ENCODE measurements around the gene RASSF8.
A peak's percentile ranks its signal among the peaks of the same experiment; 100 is the strongest.

The RASSF8 gene

DNA sequence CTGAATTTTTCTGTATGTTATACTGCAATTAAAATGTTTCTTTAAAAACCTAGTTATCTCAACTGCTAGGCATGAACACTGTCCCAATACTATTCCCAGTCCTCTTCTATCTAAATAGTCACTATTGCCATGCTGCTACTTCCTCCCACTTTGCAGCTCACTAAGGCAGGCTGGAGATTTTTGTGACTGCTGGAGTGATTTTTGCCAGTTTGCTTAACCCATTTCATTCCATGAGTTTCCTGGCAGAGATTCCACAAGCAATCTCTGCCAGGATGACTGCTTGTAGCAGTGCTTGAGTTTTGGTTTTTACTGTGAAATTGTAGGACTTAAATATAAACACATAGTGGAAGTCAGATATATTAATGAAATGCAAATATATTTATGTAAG lies 85.5 kb downstream of the RASSF8 start:
- TF ChIP-seq, protein P1, sequence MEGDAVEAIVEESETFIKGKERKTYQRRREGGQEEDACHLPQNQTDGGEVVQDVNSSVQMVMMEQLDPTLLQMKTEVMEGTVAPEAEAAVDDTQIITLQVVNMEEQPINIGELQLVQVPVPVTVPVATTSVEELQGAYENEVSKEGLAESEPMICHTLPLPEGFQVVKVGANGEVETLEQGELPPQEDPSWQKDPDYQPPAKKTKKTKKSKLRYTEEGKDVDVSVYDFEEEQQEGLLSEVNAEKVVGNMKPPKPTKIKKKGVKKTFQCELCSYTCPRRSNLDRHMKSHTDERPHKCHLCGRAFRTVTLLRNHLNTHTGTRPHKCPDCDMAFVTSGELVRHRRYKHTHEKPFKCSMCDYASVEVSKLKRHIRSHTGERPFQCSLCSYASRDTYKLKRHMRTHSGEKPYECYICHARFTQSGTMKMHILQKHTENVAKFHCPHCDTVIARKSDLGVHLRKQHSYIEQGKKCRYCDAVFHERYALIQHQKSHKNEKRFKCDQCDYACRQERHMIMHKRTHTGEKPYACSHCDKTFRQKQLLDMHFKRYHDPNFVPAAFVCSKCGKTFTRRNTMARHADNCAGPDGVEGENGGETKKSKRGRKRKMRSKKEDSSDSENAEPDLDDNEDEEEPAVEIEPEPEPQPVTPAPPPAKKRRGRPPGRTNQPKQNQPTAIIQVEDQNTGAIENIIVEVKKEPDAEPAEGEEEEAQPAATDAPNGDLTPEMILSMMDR (conservative IDR thresholded peaks at IDR 0.05; ENCODE audit: control insufficient read depth, insufficient read depth, low read depth, low read length): no peak
- DNase-seq (ENCODE audit: low read depth): peak; percentile 45
- no peak overlapping the region for H3K4me3 ChIP-seq (ENCODE audit: control insufficient read depth, low read depth, low read length)

DNA sequence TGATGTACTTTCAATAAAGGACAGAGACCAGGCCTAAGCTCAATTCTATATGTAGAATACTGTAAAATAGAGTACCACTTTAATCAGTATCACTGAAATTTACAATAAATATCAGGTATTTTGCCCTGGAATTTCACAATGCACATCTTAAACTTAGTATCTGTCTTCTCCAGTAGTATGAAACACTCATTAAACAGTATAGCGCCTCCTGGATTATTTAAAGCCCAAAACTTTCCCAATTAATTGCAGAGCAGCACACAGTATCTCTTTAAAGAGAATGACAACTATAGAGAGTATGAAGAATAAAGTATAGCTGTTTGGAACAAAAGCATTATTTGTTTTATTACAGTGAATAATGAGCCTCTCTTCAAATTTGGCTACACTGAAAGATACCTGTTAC lies 86.1 kb downstream of the RASSF8 start:
- TF ChIP-seq, protein P1 (conservative IDR thresholded peaks at IDR 0.05; ENCODE audit: control insufficient read depth, insufficient read depth, low read depth, low read length): no peak
- no peak overlapping the region for H3K4me3 ChIP-seq (ENCODE audit: control insufficient read depth, low read depth, low read length)
- no peak for DNase-seq (ENCODE audit: low read depth)

DNA sequence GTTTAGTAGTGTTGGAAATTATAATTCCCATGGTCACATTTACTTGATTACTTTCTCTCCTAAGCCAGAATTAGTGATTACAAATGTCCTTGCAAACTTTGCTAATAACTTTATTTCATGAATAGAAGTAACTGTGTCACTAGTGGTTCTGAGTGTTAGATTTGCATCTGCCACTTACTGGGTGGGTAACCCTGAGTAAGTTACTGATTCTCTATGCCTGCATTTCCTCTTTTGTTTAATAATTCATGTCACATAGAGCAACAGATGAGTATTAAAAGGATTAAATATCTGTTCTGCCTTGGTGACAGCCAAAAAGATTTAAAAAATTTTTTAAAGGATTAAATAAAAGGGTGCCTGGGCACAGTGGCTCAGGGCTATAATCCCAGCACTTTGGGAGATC lies 87.7 kb downstream of the RASSF8 start:
- TF ChIP-seq, protein P1 (conservative IDR thresholded peaks at IDR 0.05; ENCODE audit: control insufficient read depth, insufficient read depth, low read depth, low read length): no peak
- H3K4me3 ChIP-seq (ENCODE audit: control insufficient read depth, low read depth, low read length): no peak overlapping the region
- DNase-seq (ENCODE audit: low read depth): no peak

DNA sequence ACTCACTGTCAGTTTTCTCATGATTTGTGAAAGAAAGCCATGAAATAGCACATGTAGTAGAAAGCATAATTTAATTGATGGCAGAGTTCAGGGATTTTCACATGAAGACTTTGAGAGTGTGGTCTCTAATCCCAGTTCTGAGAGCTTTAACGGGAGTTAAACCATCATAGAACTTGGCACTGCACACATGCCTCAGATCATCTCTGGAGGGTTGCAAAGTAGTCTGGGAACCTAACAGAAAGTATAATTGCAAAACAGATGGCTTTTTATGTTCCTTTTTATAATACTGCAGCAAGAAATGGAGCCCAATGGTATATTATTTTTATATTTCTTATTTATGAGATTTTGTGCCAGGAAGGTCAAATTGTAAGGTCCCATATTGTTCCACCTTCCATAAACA lies 88.4 kb downstream of the RASSF8 start:
- TF ChIP-seq, protein P1 (conservative IDR thresholded peaks at IDR 0.05; ENCODE audit: control insufficient read depth, insufficient read depth, low read depth, low read length): no peak
- no peak overlapping the region for H3K4me3 ChIP-seq (ENCODE audit: control insufficient read depth, low read depth, low read length)
- no peak for DNase-seq (ENCODE audit: low read depth)

DNA sequence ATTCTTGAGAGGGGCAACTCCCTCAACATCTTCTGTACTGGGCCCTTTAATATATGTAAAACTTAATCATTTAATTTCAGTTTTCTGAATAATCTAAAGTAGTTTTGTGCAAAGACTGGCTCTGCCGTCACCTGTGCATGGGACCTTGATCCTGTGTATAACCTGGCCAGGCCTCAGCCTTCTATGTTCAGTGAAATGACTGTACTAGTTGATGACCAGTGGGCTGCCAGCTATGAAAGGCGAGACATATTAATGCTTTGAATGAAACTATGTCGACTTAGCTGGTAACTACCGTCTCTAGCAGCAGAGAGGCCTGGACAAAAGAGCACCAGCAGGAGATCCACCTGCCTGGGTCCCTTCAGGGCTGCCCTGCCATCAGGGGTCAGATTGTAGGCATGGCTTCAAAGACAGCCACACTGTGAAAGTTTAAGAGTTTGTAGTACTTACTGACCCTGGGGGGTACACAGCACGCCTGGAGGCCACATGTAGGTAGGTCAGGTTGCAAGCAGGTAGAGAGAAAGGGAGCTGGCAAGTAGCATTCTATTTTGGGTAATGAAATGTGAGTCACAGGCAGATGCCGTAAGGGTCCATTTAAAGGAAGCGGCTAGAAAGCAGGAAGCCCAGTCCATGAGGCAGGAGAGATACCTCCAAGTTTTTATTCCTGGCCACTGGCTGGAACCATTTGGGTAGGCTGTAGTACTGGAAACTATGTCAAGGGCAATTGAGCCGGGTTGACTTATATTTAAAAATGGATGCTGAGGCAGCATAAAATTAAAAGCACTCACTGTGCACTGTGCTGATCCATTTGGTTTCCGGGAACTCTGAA lies 89.1 kb downstream of the RASSF8 start:
- TF ChIP-seq, protein P1 (conservative IDR thresholded peaks at IDR 0.05; ENCODE audit: control insufficient read depth, insufficient read depth, low read depth, low read length): no peak
- DNase-seq (ENCODE audit: low read depth): no peak
- H3K4me3 ChIP-seq (ENCODE audit: control insufficient read depth, low read depth, low read length): no peak overlapping the region

DNA sequence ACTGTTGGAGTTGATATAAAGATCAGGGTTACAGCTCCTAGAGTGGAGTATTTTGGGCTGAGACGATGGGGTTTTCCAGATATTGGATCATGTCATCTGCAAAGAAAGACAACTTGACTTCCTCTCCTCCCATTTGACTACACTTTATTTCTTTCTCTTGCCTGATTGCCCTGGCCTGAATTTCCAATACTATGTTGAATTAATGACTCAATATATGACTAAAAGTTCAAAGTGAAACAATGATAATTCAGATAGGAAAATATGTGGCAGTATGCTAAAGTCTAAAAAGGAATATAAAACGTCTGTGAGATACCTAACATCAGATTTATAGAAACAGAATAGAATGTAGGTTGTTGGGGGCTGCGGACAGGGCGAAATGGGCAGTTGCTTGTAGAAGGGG lies 94.2 kb downstream of the RASSF8 start:
- TF ChIP-seq, protein P1 (conservative IDR thresholded peaks at IDR 0.05; ENCODE audit: control insufficient read depth, insufficient read depth, low read depth, low read length): no peak
- no peak for DNase-seq (ENCODE audit: low read depth)
- no peak overlapping the region for H3K4me3 ChIP-seq (ENCODE audit: control insufficient read depth, low read depth, low read length)

Measured in fibroblast of mammary gland (primary cell).